RWPE2 (cell line): ENCODE results near the gene SAV1.

Source experiments
- ATAC-seq: fragments of 200-7000 bp; cut with Tn5 transposase; 3 replicates; pipeline ENCODE4 v1.9.1; 2021; ENCODE audit warnings: low read depth
- DNase-seq: peaks from one replicate; pipeline ENCODE4 v3.0.0-alpha.2; 2020; ENCODE audit warnings: low spot score
- H3K27ac ChIP-seq: fragments of 450-650 bp; 2 replicates; pipeline ENCODE4 v1.5.1; 2017; ENCODE audit warnings: mild to moderate bottlenecking; ENCODE audit not compliant: poor library complexity, severe bottlenecking
- H3K27me3 ChIP-seq: fragments of 250-450 bp; sonication (Bioruptor Pico); 2 replicates; pipeline ENCODE4 v1.5.1; 2021; ENCODE audit warnings: mild to moderate bottlenecking, moderate library complexity; ENCODE audit not compliant: insufficient read depth, poor library complexity, severe bottlenecking
- H3K36me3 ChIP-seq: fragments of 250-450 bp; sonication (Bioruptor Pico); 2 replicates; pipeline ENCODE4 v1.5.1; 2020; ENCODE audit warnings: low read depth, mild to moderate bottlenecking, moderate library complexity
- H3K4me1 ChIP-seq: fragments of 250-450 bp; sonication (Bioruptor Pico); 2 replicates; pipeline ENCODE4 v1.5.1; 2021; ENCODE audit warnings: mild to moderate bottlenecking, moderate library complexity; ENCODE audit not compliant: insufficient read depth, poor library complexity, severe bottlenecking
- H3K4me3 ChIP-seq: fragments of 250-450 bp; sonication (Bioruptor Pico); 2 replicates; pipeline ENCODE4 v1.5.1; 2021; ENCODE audit warnings: mild to moderate bottlenecking, moderate library complexity; ENCODE audit not compliant: severe bottlenecking
- H3K9me3 ChIP-seq: fragments of 250-450 bp; sonication (Bioruptor Pico); 2 replicates; pipeline ENCODE4 v1.5.1; 2021; ENCODE audit warnings: mild to moderate bottlenecking, moderate library complexity; ENCODE audit not compliant: severe bottlenecking
- CTCF ChIP-seq: fragments of 450-650 bp; IDR thresholded peaks from one replicate; pipeline ENCODE4 v1.5.1; 2017; ENCODE audit warnings: mild to moderate bottlenecking, moderate library complexity; ENCODE audit not compliant: poor library complexity, severe bottlenecking

SAV1 gene

GRCh38 chr14:50590464-50590863 is 77.6 kb downstream of the SAV1 start:
- H3K27ac ChIP-seq: no peak overlapping the region
- H3K4me1 ChIP-seq: no peaks in the 10 kb centered on the region
- DNase-seq (no peak), ATAC-seq (no peak)
- no peaks in the 10 kb centered on the region for H3K9me3 ChIP-seq
- H3K36me3 ChIP-seq: no peaks in the 10 kb centered on the region
- TF ChIP-seq CTCF: no peak
- H3K4me3 ChIP-seq: no peak overlapping the region
- no peaks in the 10 kb centered on the region for H3K27me3 ChIP-seq
